NCI-H2171 (cell line): ENCODE measurements around the gene HAUS6.
A peak's percentile ranks its signal among the peaks of the same experiment; 100 is the strongest.
"Not testable (repeated sequence)": the region's sequence is repeated elsewhere in the genome, so short reads cannot be mapped to it uniquely, and the experiment has no call there.

Experiments
- DNase-seq: peaks from one replicate; lab custom pipeline; 2025; lab: John Stamatoyannopoulos, UW

The HAUS6 gene

GRCh38 chr9:19102631-19103345, at the start of gene HAUS6:
Gene HAUS6, minus strand, starts transcription at chr9:19102904. Its CDS starts 253 bp downstream, at chr9:19102651.
- peak; percentile 83 for DNase-seq

DNA sequence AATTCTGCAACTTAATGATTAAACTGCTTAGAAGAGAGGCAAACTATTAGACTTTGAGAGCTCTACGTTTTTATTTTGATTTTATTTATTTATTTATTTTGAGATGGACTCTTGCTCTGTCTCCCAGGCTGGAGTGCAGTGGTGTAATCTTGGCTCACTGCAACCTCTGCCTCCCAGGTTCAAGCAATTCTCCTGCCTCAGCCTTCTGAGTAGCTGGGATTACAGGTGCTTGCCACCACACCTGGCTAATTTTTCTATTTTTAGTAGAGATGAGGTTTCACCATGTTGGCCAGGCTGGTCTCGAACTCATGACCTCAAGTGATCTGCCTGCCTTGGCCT, 49.4 kb upstream of the HAUS6 start:
- not testable (repeated sequence) for DNase-seq

GRCh38 chr9:19151425-19152159, 48.9 kb upstream of the HAUS6 start:
- DNase-seq: no peak

DNA sequence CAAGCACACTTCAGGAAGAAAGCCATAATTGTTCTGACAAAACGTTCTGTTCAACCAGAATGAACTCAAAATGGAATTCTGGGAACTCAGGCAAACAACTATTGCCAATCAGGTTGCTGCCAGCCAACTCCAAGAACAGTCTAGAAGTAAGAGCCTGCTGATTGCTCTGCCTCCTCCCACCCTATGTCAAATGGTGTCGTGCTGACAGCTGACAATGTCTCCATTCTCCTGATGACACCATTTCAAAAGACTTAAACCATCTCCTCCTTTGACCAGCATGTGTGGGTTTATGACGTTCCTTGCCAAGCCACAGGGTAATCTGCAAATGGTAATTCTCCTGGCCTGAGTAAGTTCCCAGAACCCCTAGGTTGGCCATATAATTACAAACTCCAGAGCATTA, 46.5 kb upstream of the HAUS6 start:
- no peak for DNase-seq

DNA sequence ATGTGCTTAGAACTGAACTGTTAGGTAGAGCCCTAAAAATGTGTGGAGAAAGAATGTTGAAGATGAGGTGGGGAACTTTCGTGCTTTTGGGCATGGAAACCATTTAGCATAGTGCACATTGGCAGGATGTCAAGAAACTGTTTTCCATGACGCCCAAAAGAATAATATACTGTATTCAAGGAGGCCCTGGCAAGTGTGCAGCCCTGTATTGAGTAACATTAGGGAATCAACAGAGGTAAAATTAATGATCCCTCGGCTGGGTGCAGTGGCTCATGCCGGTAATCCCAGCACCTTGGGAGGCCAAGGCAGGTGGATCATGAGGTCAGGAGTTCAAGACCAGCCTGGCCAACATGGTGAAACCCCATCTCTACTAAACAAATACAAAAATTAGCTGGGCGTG, 45.5 kb upstream of the HAUS6 start:
- no peak for DNase-seq

DNA sequence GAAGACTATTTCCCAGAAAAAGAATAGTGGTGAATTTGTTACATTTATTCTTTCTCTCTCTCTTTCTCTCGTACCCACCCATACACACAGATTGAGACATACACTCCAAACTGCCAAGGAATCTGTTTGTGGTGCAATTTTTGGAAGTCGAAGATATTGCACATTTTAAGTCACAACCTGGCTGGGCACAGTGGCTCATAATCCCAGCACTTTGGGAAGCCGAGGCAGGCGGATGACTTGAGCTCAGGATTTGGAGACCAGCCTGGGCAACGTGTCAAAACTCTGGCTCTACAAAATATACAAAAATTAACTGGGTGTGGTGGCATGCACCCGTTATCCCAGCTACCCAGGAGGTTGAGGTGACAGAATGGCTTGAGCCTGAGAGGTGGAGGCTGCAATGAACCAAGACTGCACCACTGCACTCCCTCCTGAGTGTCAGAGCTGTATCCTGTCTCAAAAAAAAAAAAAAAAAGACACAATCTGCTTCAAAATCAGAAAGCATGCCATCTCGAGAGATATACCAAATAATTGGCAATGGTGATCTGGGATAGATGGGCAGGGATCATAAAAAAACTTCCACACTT, 43.8 kb upstream of the HAUS6 start:
- no peak for DNase-seq

DNA sequence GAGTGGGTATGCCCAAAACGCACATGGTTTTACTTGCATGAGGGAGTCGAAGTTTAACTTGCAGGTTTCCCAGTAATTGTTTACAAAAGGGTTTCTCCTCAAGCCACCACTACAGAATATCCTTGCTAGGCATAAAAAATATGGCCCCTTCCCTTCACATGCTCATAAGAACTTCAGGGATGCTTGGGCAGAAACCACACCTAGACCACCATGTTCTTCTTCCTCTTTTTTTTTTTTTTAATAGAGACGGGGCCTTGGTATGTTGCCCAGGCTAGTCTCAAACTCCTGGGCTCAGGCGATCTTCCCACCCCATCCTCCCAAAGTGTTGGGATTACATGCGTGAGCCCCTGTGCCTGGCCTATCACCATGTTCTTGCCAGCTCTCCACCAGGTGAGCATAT, 43.2 kb upstream of the HAUS6 start:
- no peak for DNase-seq

- DNase-seq: no peak
Observed at GRCh38 chr9:19140259-19140658, 37.6 kb upstream of the HAUS6 start.

- DNase-seq: no peak
Observed at GRCh38 chr9:19138084-19138483, 35.4 kb upstream of the HAUS6 start.

DNA sequence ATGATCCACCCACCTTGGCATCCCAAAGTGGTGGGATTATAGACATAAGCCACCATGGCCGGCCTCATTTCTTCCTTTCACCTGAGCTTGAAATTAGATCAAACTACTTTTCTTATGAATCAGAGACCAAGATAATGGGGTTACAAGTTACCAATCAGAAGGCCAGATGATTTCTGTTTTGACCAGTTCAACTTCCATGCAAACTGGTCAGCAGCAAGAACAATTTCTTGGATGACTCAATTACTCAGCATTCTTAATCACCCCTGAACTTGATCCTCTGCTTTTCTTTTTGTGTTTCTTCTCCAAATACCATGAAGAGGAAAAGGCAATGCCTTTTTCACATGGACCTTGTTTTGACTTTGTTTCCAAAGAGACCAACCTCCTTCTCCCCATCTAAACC, 34.6 kb upstream of the HAUS6 start:
- no peak for DNase-seq

DNA sequence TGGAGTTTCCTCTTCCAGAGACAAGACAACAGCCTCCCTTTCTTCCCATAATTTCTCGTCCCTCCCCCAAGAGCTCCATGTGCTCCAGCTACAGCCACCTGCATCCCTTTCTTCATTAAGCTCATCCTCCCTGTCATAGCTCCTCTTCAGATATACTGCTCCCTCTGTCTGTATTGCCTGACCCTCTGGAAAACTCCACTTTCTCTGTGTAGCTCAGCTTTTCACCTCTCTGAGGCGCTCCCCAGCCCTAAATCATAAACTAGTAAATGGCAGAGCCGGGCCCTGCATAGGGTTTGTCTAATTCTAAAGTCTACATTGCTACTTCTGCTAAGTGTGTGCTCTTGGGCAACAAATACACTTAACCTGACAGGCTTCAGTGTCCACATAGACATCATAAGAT, 33.4 kb upstream of the HAUS6 start:
- no peak for DNase-seq

- DNase-seq: no peak
Observed at GRCh38 chr9:19133549-19134345, 31.0 kb upstream of the HAUS6 start.

- DNase-seq: no peak
Observed at GRCh38 chr9:19130436-19130835, 27.7 kb upstream of the HAUS6 start.

GRCh38 chr9:19127871-19128500, 25.3 kb upstream of the HAUS6 start:
- DNase-seq: no peak

- DNase-seq: no peak
Observed at GRCh38 chr9:19124430-19124793, 21.7 kb upstream of the HAUS6 start.

DNA sequence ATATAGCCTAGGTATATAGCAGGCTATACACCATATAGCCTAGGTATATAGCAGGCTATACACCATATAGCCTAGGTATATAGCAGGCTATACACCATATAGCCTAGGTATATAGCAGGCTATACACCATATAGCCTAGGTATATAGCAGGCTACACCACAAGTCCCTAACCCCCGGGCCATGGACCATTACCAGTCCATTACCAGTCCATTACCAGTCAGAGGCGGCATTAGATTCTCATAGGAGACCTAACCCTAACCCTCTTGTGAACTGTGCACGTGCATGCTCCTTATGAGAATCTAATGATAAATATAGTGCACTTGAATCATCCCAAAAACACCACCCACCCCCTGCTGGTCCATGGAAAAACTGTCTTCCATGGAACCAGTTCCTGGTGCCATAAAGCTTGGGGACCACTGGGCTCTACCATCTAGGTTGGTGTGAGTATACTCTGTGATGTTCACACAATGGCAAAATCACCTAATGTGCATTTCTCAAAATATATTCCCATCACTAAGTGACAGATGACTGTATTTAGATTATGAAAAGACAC, 19.9 kb upstream of the HAUS6 start:
- no peak for DNase-seq

- no peak for DNase-seq
Observed at GRCh38 chr9:19120877-19121276, 18.2 kb upstream of the HAUS6 start.

DNA sequence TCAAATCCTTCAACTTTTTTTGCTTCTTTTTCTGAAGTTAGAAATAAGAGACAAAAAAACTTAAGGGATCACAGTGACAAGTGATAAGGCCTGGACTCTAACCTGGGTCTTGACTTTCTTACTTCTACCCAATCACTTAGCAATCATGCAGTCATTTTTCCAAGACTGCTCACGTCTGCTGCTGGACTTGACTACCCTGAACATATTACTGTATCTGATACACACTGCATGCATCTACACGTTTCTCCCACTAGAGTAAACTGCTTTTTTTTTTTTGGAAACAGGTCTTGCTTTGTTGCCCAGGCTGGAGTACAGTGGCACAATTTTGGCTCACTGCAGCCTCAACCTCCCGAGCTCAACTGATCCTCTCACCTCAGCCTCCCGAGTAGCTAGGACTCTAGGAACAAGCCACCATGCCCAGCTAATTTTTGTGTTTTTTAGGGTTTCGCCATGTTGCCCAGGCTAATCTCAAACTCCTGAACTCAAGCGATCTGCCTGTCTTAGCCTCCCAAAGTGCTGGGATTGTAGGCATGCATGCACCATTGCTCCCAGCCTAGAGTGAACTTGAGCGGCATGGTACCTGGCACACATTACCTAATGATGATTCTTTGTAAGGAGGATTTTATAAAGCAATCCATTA, 17.2 kb upstream of the HAUS6 start:
- no peak for DNase-seq

DNA sequence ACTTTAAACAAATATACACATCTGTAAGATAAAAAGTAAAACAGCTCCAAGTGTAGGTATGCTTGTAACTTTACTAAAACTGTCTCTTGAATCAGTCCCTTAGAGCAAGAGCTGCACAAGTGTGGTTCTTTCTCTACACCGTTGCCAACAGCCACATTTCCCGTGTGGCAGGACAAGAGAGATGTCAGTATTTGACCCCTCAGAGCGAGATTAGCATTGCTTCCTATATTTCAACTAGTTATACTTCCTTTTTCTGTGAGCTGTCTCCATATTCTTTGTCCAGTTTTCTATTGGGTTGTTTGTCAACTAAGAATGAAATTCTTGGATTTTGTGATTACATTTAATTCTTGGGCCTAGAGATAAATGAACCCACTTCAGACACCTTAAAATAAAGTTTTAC, 16.5 kb upstream of the HAUS6 start:
- no peak for DNase-seq

DNA sequence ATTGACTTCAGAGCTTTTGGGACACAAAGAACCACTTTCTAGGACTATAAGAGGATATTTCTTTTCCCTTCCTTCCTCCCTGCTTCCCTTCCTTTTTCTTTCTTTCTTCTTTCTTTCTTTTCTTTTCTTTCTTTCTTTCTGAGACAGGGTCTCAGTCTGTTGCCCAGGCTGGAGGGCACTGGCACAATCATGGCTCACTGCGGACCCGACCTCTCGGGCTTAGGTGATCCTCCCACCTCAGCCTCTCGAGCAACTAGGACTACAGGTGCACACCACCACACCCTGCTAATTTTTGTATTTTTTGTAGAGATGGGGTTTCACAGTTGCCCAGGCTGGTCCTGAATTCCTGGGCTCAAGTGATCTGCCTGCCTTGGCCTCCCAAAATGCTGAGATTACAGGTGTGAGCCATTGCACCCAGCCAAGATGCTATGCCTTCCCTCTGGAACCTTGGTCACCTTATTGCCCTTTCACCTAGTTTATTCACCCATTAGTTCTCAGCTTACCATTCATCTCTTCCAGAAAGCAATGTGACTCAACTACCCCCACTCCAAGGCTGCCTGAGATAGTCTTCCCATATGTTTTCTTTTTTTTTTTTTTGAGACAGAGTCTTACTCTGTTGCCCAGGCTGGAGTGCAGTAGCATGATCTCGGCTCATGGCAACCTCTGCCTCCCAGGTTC, 14.5 kb upstream of the HAUS6 start:
- no peak for DNase-seq
